Ramos (cell line): ENCODE data around the gene TRAPPC2.

Experiments
- in situ Hi-C: fragments of 300-500 bp; cut with MboI; formaldehyde crosslinking; loops from one replicate; pipeline ENCODE4 v1.14.3; 2022; ENCODE audit warnings: low sequenced_read_pairs; ENCODE audit not compliant: unreplicated experiment

Gene TRAPPC2

GRCh38 chrX:13734278-13735172, at the start of gene TRAPPC2, which contains the start of gene OFD1:
TRAPPC2 (minus strand) TSS chrX:13734620; CDS start chrX:13719963, 14,657 bp downstream.
OFD1 (plus strand) TSS chrX:13734748; CDS start chrX:13735072, 324 bp downstream.
- in situ Hi-C loops, result loop anchor here (25.0 kb wide), 2 partner anchors 647 to 772 kb away; no protein-coding TSS in a partner anchor

DNA sequence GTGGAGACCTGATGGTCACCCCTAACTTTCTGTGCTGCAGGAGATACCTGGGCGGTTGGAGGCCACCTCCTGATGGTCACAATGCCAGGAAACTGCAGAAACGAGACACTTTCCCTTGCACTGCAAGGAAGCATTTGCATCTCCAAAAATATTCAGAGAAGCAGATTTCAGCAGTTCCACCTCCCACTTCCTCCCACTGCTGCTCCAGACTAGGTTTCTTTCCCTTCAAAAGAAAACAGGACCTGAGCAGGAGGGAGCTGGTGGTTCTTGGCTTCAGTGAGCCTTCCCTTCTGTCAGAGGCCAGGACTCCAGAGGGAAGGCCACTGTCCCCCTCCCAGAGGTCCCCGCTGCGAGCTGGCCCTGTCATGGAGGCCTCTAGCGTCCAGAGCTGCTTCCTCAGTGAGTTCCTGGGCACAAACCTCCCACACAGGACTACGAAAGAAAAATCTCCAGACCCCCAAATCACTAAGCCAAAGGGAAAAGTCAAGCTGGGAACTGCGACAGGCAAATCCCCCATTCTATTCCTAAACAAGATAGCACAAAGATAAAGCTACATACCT, 46.5 kb upstream of the TRAPPC2 start:
- in situ Hi-C loops, result no loop called here

GRCh38 chrX:13778916-13779315, 44.5 kb upstream of the TRAPPC2 start:
- in situ Hi-C loops, result no loop called here

- in situ Hi-C loops, result no loop called here
These were observed 42.0 kb upstream of the TRAPPC2 start for GRCh38 chrX:13776387-13776786.

GRCh38 chrX:13775837-13776236, 41.4 kb upstream of the TRAPPC2 start:
- in situ Hi-C loops, result no loop called here

DNA sequence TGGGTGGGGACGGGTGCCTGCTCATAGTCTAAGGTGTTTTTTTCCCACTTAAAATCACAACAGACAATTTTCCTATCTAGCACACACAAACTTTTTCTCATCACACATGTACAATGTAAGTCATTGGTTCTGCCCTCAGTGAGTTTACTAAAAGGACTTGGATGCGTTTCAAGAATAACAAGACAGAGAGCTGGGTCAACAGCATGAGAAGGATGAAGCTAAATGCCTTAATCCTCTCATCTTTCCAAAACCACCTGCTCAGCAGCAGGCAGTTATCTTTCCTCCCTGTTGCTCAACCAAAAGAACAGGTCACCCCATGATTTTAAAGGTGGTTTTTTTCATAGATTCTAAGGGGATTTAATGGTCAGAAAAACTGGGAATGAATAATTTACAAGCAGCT, 40.3 kb upstream of the TRAPPC2 start:
- in situ Hi-C loops, result loop anchor here (25.0 kb wide), 1 partner anchor 263 kb away; the partner anchor contains the start of gene GEMIN8

DNA sequence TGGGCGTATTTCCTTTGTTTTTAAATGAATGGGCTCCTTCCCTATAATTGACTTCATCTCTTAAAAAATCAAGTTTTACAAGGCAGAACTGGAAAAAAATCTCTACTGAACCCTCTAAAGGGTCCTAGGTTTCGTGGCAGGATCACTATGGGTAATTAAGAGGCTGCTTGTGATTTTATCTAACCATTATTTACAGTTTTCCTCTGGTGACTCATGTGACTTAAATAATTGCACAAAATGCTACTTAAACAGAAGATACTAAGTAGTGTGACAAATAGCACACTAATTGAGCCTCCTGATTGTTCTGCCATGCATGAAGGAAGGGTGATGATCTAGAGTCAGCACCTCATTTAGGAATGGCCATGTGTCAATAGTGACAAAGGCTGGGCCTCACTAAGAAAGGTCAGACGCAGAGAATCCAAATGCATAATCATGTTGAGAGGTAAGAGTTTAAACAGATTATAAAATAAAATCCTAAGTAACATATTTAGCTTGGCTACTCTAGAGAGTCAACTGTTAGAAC, 35.7 kb upstream of the TRAPPC2 start:
- in situ Hi-C loops, result loop anchor here (25.0 kb wide), 1 partner anchor 267 kb away; the partner anchor contains the start of gene GEMIN8

DNA sequence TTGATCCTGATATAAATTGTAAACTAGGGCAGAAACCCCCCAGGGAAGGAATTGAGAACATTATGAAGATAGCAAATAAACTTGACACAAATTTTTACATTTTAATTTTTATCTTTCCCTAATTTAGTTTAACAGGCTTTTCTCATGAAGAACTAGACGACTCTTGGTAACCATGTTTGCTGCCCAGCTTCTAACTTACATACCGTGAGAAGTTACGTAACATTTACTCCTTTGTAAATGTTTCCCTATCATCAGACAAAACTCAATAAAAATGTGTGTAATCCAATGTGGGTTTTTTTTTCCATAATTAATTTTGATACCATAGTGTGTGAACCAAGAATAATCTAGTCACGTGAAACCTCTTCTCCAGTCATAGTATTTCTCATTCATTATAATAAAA, 34.5 kb upstream of the TRAPPC2 start:
- in situ Hi-C loops, result loop anchor here (25.0 kb wide), 1 partner anchor 268 kb away; the partner anchor contains the start of gene GEMIN8

- in situ Hi-C loops, result loop anchor here (25.0 kb wide), 1 partner anchor 273 kb away; the partner anchor contains the start of gene GEMIN8
These were observed 30.3 kb upstream of the TRAPPC2 start for GRCh38 chrX:13764765-13765164.

DNA sequence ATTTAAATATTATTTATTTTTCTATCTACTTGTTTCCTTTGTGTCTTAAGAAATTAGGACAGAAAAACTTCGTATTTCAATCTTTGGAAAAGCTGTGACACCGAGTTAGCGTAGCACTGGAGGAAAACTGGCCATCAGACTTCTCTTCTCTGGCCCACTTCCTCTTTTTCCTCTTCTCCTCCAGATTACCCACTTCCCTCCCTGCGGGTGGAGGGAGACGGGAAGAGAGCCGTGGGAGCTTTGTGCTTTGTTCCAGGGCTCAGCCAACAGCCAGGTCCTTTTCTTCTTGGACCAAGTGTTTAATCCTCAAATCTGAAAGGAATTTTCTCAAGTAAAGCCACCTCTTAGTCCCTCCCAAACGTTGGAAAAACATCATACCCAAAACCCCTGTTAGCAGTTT, 29.9 kb upstream of the TRAPPC2 start:
- in situ Hi-C loops, result loop anchor here (25.0 kb wide), 1 partner anchor 273 kb away; the partner anchor contains the start of gene GEMIN8

GRCh38 chrX:13763489-13763888, 29.1 kb upstream of the TRAPPC2 start:
- in situ Hi-C loops, result loop anchor here (25.0 kb wide), 1 partner anchor 274 kb away; the partner anchor contains the start of gene GEMIN8

GRCh38 chrX:13761606-13762414, 27.4 kb upstream of the TRAPPC2 start:
- in situ Hi-C loops, result loop anchor here (25.0 kb wide), 1 partner anchor 275 kb away; the partner anchor contains the start of gene GEMIN8

- in situ Hi-C loops, result loop anchor here (25.0 kb wide), 1 partner anchor 277 kb away; the partner anchor contains the start of gene GEMIN8
These were observed 26.0 kb upstream of the TRAPPC2 start for GRCh38 chrX:13760426-13760825.

DNA sequence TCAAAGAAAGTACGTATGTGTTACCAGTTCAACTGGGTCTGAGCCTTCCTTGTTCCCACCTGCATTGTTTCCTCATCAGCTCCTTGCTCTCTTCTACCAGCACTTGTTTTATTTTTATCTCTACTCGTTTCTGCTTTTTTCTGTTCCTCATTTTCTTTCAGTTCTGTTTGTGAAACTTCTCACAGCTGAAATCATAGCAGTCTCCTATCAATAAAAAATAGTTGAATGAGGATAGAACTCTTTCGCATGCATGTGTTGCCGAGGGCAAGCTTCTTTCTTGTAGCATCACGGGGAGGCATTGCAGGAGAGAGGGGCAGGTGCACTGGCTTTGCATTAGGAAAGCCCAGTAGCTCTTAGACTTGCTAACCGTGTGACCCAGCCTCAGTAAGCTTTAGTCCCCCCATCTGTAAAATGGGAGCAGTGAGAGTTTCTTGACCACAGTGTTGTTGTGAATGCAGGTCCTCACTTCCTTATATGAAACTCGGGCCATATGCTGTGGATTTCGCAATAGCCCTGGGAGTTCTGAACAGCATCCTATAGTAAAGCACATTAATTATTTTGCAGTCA, 24.8 kb upstream of the TRAPPC2 start:
- in situ Hi-C loops, result loop anchor here (25.0 kb wide), 1 partner anchor 278 kb away; the partner anchor contains the start of gene GEMIN8

GRCh38 chrX:13756381-13756780, 22.0 kb upstream of the TRAPPC2 start:
- in situ Hi-C loops, result loop anchor here (25.0 kb wide), 1 partner anchor 281 kb away; the partner anchor contains the start of gene GEMIN8

GRCh38 chrX:13755254-13755653, 20.8 kb upstream of the TRAPPC2 start:
- in situ Hi-C loops, result loop anchor here (25.0 kb wide), 1 partner anchor 282 kb away; the partner anchor contains the start of gene GEMIN8

GRCh38 chrX:13754765-13755164, 20.3 kb upstream of the TRAPPC2 start:
- in situ Hi-C loops, result loop anchor here (25.0 kb wide), 1 partner anchor 283 kb away; the partner anchor contains the start of gene GEMIN8

DNA sequence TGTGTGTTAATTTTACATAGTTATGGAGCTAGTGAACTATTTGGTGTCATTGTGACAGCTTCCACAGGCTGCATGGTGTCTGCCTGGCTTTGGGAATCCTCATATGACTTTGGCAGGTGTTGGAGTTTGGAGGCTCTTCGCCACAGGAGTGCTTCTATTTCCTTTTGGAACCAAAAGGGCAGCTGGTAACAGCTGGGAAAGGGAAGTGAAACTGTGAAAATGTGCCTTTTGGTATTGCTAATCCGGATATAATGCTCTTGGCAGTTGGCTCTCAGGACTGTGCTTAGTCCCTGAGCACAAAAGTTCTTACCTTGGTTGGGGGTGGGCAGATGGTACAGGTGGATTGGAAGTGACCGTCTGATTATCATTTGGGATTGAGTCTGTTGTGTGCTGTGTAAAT, 18.2 kb upstream of the TRAPPC2 start:
- in situ Hi-C loops, result loop anchor here (25.0 kb wide), 1 partner anchor 285 kb away; the partner anchor contains the start of gene GEMIN8

DNA sequence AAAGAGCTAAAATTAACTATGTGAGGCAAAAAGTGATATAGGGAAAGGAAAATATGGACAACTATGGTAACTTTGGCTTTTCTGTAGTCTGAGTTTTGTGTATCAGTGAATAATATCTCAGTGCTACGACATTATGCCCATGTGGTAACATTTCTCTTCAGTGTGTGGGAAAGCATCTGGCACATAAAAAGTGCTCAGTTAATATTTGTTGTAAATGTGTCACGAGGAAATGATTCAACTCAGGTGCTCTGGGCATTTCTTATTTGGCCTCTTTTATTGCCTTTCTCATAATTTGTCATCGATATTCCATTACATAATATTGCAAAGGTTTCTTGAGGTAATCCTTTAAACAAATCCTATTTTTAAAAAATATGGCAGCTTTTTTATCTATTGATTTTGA, 17.7 kb upstream of the TRAPPC2 start:
- in situ Hi-C loops, result loop anchor here (25.0 kb wide), 1 partner anchor 285 kb away; the partner anchor contains the start of gene GEMIN8
